Measurements from ENCODE around the gene PGLYRP2.

Gene PGLYRP2

GRCh38 chr19:15438577-15438976 is 40.7 kb downstream of the PGLYRP2 start:
- no peak for DNase-seq

DNA sequence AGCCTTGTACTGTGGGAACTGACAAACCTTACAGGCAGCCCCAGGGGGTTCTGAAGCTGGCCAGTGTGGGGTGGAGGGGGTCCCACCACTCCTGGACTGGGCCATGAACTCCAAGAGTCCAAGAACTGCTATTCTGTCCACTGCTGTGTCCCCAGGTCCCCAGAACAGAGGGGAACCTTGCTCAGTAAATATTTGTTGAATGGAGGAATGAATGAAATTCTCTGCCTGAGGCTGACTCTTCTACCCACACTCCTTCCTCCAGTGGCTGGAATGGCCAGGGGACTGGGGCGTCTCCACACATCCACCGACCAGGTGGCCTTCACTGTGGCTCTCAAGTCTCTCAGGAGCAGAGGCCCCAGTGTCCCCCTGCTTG is 41.2 kb downstream of the PGLYRP2 start:
- DNase-seq = no peak

DNA sequence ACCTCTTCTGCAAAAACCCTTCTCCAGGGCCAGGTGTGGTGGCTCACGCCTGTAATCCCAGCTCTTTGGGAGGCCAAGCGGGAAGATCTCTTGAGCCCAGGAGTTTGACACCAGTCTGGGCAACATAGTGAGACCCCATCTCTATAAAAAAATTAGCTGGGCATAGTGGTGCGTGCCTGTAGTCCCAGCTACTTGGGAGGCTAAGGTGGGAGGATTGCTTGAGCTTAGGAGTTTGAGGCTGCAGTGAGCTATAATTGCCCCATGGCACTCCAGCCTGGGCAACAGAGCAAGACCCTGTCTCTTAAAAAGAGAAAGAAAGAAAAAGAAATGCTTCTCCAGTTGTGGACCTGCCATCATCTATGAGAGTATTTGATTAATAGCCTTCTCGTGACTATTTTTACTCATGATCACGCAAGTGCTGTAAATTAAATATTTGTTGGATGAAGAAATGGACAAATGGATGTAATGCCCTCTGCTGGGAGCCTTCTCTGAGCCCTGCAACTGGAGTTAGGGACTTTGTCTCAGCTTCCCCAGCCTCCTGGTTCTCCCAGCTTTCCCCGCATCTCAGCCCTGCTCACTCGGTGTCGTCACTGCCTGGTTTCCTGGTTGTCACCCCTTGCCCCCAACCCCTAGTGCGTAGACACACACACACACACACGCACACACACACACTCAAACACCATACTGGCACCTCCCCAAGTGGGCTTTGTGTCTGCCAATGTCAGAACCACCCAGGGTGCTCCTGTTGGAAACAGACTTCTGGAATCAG is 41.8 kb downstream of the PGLYRP2 start:
- DNase-seq = no peak

- no peak for DNase-seq
These were observed 42.5 kb downstream of the PGLYRP2 start for GRCh38 chr19:15436826-15437110.

DNA sequence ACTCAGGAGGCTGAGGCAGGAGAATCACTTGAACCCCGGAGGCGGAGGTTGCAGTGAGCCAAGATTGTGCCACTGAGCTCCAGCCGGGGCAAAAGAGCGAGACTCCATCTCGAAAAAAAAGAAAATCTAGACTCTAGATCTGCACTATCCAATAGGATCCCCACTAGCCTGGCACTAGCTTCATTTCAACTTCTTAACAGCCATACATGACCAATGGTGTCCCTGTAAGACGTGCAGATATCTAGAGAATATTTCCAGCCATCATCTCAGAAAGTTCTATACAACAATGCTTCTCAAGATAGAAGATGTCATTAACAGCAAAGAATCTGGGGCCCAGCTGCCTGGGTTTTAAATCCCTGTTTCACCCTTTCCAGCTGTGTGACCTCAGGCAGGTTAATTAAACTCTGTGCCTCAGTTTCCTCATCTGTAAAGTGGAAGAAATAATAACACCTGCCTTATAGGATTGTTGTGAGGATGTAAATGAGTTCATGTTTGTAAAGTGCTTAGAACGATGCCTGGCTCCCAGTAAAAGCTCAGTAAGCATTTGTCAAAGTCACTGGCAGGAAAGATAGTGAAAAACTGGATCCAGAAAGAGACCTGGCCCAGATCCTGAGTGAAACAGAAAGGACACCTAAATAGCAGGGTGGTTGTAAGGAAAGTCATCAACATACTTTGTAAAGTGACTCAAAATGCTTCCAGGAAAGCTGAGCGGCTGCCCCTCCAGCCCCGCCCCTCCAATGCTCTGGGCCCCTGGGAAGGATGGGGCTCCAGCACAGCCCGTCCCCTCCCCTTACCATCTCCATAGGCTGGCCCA is 43.1 kb downstream of the PGLYRP2 start:
- DNase-seq = no peak

GRCh38 chr19:15433519-15434069 is 45.7 kb downstream of the PGLYRP2 start:
- DNase-seq = no peak

DNA sequence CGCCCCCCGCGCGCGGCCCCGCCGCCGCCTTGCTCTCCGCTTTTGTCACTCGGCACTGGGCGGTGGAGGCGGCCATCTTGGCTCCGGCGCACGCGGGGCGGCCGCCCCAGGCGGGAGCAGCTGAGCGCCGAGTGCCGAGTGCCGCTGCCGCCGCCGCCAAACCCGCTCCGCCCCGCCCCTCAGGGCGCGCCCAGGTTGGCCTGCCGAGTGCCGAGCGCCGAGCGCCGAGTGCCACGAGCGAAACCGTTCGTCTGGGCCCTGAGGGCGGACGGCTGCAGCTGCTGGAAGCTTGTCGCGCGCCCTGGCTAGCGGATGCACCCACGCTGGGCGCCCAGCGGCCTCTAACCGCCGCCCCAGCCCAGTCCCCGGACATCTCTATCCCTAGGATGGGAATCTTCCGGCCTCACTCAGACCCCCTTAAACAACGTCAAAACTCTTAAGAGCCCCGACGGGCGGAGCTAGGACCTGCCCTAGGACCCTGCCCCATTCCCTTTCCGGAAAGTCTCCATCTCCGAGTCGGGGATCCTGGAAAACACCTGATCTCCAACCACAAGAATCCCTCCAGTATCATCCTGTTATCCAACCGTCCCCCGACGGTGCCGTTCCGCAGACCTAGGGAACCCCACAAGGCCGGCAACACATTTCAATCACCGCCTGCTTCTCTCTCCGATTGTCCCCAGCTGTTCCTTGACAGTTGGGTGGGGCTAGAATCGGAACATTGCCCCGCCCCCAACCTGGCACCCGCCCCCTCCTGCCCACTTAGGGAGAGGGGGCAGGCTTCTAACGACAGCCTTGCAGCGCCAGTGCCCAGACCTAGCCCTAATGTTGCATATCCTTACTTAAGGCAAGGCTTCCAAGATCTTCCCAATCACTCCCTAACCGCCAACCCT is 46.4 kb downstream of the PGLYRP2 start:
- peak; percentile 91 for DNase-seq

- no peak for DNase-seq
These were observed 47.2 kb downstream of the PGLYRP2 start for GRCh38 chr19:15432018-15432494.

DNA sequence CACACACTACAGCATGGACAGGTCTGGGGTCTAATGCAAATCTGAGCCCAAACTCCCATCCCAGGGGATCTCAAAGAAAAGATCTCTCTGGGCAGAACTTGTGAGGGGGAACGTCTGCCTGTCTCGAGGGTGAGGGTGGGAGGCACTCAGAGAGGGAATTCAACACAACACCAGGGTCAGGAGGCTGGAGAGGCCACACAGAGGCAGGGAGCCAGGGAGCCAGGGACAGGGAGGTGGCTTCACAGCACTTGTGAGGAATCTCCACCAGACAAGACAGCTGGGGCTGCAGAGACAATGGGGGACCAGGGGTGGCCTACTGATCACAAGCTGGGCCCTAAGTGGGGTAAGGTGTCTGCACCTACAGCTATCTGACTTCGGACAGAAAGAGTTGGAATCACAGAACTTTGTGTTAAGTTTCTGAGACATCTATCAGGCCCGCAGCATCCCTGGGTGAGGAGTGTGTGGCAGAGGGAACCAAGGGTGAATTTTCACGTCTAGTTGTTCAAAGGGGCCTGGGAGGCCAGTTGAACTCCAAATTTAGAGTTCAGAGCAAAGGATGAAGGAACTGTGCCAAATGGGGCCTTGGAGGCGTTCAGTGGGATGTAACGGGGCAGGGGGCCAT is 47.8 kb downstream of the PGLYRP2 start:
- no peak for DNase-seq

- no peak for DNase-seq
These were observed 48.7 kb downstream of the PGLYRP2 start for GRCh38 chr19:15430526-15431120.

GRCh38 chr19:15429825-15430467 is 49.4 kb downstream of the PGLYRP2 start:
- DNase-seq = no peak

GRCh38 chr19:15428956-15429824 is 50.1 kb downstream of the PGLYRP2 start:
- no peak for DNase-seq

GRCh38 chr19:15427991-15428471 is 51.3 kb downstream of the PGLYRP2 start:
- no peak for DNase-seq

GRCh38 chr19:15427350-15427700 is 52.0 kb downstream of the PGLYRP2 start:
- no peak for DNase-seq

GRCh38 chr19:15426485-15427349 is 52.6 kb downstream of the PGLYRP2 start:
- DNase-seq = no peak

DNA sequence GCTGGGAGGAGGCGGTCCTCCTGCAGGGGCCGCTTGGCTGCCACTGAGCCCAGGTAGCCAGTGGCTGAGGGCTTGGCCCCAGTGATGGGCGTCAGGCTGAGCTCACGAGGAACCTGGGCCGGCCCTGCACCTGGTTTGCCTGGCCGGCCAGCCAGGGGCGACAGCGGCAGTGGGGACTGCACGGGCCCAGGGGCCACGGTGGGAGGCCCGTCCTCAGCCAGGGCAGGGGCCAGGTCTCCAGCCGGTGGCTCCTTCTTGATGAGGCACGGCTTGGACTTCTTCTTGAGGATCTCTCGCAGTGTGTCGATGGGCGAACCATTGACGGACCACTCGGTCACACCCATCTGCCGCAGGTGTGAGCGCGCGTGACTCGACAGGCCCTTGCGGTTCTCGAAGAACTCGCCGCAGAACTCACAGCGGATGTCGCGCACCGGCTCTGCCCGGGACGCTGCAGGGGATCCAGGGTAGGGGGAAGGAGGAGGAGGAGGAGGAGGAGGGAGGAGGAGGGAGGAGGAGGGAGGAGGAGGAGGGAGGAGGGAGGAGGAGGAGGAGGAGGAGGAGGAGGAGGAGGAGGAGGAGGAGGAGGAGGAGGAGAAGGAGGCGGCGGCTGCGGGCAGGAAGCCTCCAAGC is 53.9 kb downstream of the PGLYRP2 start:
- DNase-seq = no peak

- no peak for DNase-seq
These were observed 54.5 kb downstream of the PGLYRP2 start for GRCh38 chr19:15424692-15425272.

GRCh38 chr19:15424121-15424520 is 55.2 kb downstream of the PGLYRP2 start:
- no peak for DNase-seq

GRCh38 chr19:15423130-15423529 is 56.2 kb downstream of the PGLYRP2 start:
- DNase-seq = no peak

All from CD4-positive, alpha-beta T cell treated with Interleukin-4 for 4 hours (primary cell).